K562 (cell line): ENCODE results near the gene HLA-DOA. TPM values are rescaled to one million over a fixed set of nuclear protein-coding genes. Genes with fewer than 3 reads are reported as not detected.

Experiments
- ATAC-seq: fragments of 200-7000 bp; cut with Tn5 transposase; 3 replicates; pipeline ENCODE4 v1.9.1; 2020; ENCODE audit warnings: moderate library complexity
- BruUV-seq: library from RNA; stranded (reverse); fragments of 400-500 nt; replicated peaks from 2 replicates; lab custom pipeline; 2021; lab: Mats Ljungman, UMichigan
- CTCF ChIA-PET: fragments of 300-600 bp; formaldehyde crosslinking; extraction: SDS; loops from one replicate; lab custom pipeline; 2021; ENCODE audit warnings: low intra/inter-chr PET ratio; lab: Yijun Ruan, JAX
- POLR2A ChIA-PET: fragments of 300-600, 350-650 bp; sonication (Branson Sonifier 250); formaldehyde crosslinking; extraction: SDS; loops from one replicate; lab custom pipeline; 2021; ENCODE audit warnings: antibody characterized with exemption, inconsistent platforms; lab: Yijun Ruan, JAX
- DNase-seq, 4 experiments: peaks; one replicate each; pipeline versions ENCODE4 v3.0.0 to v3.0.0-alpha.2; 2011 to 2018; ENCODE audit warnings: low spot score in 3 of 4, mixed read lengths in 3 of 4; ENCODE audit errors: extremely low read depth in 1 of 4
- FAIRE-seq: peaks from 2 replicates; lab custom pipeline; 2011; peaks lifted over from hg19 to GRCh38; lab: Jason Lieb, UNC
- H2AFZ ChIP-seq: 2 replicates; pipeline ENCODE4 v1.6.0; 2011; ENCODE audit warnings: low read depth, low read length, control low read depth, inconsistent platforms
- H3K27ac ChIP-seq: fragments of 200-600 bp; 3 replicates; pipeline ENCODE4 v1.8.0; 2011; ENCODE audit warnings: low read depth, mild to moderate bottlenecking, control low read depth, inconsistent platforms, low read length, moderate library complexity, mixed read lengths; ENCODE audit errors: extremely low read depth
- H3K27me3 ChIP-seq, 2 experiments: fragments of 300-600 bp in 1 of 2; 2 replicates in 1 of 2; 3 replicates in 1 of 2; pipeline versions ENCODE4 v1.6.0 to v1.8.0; 2011; ENCODE audit warnings: inconsistent platforms in 2 of 2, low read length in 2 of 2, mild to moderate bottlenecking in 1 of 2, mixed read lengths in 1 of 2, moderate library complexity in 1 of 2; ENCODE audit not compliant: control insufficient read depth in 2 of 2, insufficient read depth in 2 of 2
- H3K36me3 ChIP-seq: fragments of 300-600 bp; 3 replicates; pipeline ENCODE4 v1.8.0; 2011; ENCODE audit warnings: mild to moderate bottlenecking, low read length, inconsistent platforms; ENCODE audit not compliant: control insufficient read depth, insufficient read depth
- H3K4me1 ChIP-seq, 2 experiments: fragments of 200-600 bp in 1 of 2; replicated peaks in 1 of 2; 2 replicates in 1 of 2; 3 replicates in 1 of 2; pipeline versions ENCODE4 v1.5.1 to v1.8.0; 2011; ENCODE audit warnings: inconsistent platforms in 2 of 2, low read length in 2 of 2, mild to moderate bottlenecking in 1 of 2, mixed read lengths in 1 of 2, moderate library complexity in 1 of 2; ENCODE audit not compliant: control insufficient read depth in 2 of 2, insufficient read depth in 2 of 2
- H3K4me2 ChIP-seq: 2 replicates; pipeline ENCODE4 v1.6.1; 2011; ENCODE audit warnings: low read length, control low read depth, inconsistent platforms, mixed read lengths; ENCODE audit not compliant: insufficient read depth
- H3K4me3 ChIP-seq: fragments of 200-600 bp; sonication (generic), shearing (Covaris generic); 2 replicates; pipeline ENCODE4 v1.5.1; 2016; ENCODE audit warnings: control low read depth, inconsistent platforms
- H3K79me2 ChIP-seq: fragments of 200-600 bp; 3 replicates; pipeline ENCODE4 v1.8.0; 2011; ENCODE audit warnings: low read length, inconsistent platforms; ENCODE audit not compliant: control insufficient read depth, insufficient read depth
- H3K9ac ChIP-seq, 2 experiments: 2 replicates each; pipeline versions ENCODE4 v1.6.0 to v1.6.1; 2011; ENCODE audit warnings: low read depth in 2 of 2, low read length in 2 of 2, control low read depth in 1 of 2, inconsistent platforms in 1 of 2, mild to moderate bottlenecking in 1 of 2, mixed read lengths in 1 of 2; ENCODE audit not compliant: insufficient read depth in 1 of 2
- H3K9me1 ChIP-seq: one replicate; pipeline ENCODE4 v1.6.0; 2011; ENCODE audit warnings: inconsistent platforms, mild to moderate bottlenecking, low read length, moderate library complexity; ENCODE audit not compliant: control insufficient read depth, insufficient read depth
- H3K9me3 ChIP-seq: replicated peaks from 2 replicates; pipeline ENCODE4 v1.5.1; 2011; ENCODE audit warnings: low read depth, low read length, inconsistent platforms; ENCODE audit not compliant: control insufficient read depth, insufficient read depth
- H4K20me1 ChIP-seq: replicated peaks from 2 replicates; pipeline ENCODE4 v1.6.1; 2011; ENCODE audit warnings: low read length, inconsistent platforms, mixed read lengths; ENCODE audit not compliant: control insufficient read depth, insufficient read depth
- CBFA2T3 ChIP-seq: fragments of 450-650 bp; IDR thresholded peaks from 2 replicates; pipeline ENCODE4 v1.6.1; 2017
- GABPB2 ChIP-seq: fragments of 250-450 bp; sonication (Bioruptor Pico); conservative IDR thresholded peaks from 2 replicates; pipeline ENCODE4 v1.5.1; 2021; ENCODE audit warnings: mild to moderate bottlenecking
- HINFP ChIP-seq: fragments of 450-650 bp; conservative IDR thresholded peaks from 2 replicates; pipeline ENCODE4 v1.6.1; 2016; ENCODE audit warnings: missing genetic modification characterization, low read depth, mild to moderate bottlenecking, control low read depth, missing compliant biosample characterization
- MEF2D ChIP-seq: conservative IDR thresholded peaks from 2 replicates; pipeline ENCODE4 v1.6.1; 2016; ENCODE audit warnings: low read depth, missing genetic modification characterization, missing compliant biosample characterization
- MXI1 ChIP-seq: IDR thresholded peaks from 2 replicates; pipeline ENCODE4 v1.6.1; 2011; ENCODE audit warnings: low read depth, mild to moderate bottlenecking, improper control_type of control experiment, low read length
- PHB2 ChIP-seq: fragments of 450-650 bp; IDR thresholded peaks from 2 replicates; pipeline ENCODE4 v1.6.1; 2017; ENCODE audit warnings: low read depth
- SAFB2 ChIP-seq: fragments of 200-400 bp; formaldehyde crosslinking; IDR thresholded peaks from 2 replicates; pipeline ENCODE4 v1.6.1; 2018; ENCODE audit warnings: borderline replicate concordance, low read length, low read depth, moderate library complexity; ENCODE audit not compliant: severe bottlenecking
- SPI1 ChIP-seq: IDR thresholded peaks from 2 replicates; pipeline ENCODE4 v1.6.1; 2011; ENCODE audit warnings: low read depth, low read length, control low read depth, borderline replicate concordance
- TCFL5 ChIP-seq: fragments of 250-450 bp; sonication (Bioruptor Pico); conservative IDR thresholded peaks from 2 replicates; pipeline ENCODE4 v1.6.1; 2021; ENCODE audit warnings: mild to moderate bottlenecking, moderate library complexity, matching md5 sums
- TRIM28 ChIP-seq: fragments of 450-650 bp; IDR thresholded peaks from 2 replicates; pipeline ENCODE4 v1.6.1; 2017
- ZNF146 ChIP-seq: IDR thresholded peaks from one replicate; pipeline ENCODE4 v1.6.1; 2018; ENCODE audit warnings: missing compliant biosample characterization; ENCODE audit not compliant: unreplicated experiment
- ZNF175 ChIP-seq: fragments of 200-800 bp; sonication (Bioruptor generic); IDR thresholded peaks from 2 replicates; pipeline ENCODE4 v1.6.1; 2016; ENCODE audit warnings: low read depth, mild to moderate bottlenecking, missing genetic modification characterization, missing compliant biosample characterization
- ZNF785 ChIP-seq: fragments of 250-450 bp; sonication (Bioruptor Pico); IDR thresholded peaks from 2 replicates; pipeline ENCODE4 v1.4.0; 2020; ENCODE audit warnings: mild to moderate bottlenecking
- WGBS: fragments of 100-300 bp; shearing (Covaris generic); methylation state at CpG from one replicate; pipeline ENCODE4 v1.1.6; 2016; ENCODE audit warnings: low coverage, mixed read lengths; ENCODE audit not compliant: insufficient coverage; ENCODE audit errors: missing lambda C conversion rate; 5-methylcytosine and 5-hydroxymethylcytosine counted together
- in situ Hi-C: fragments of 300-500 bp; cut with MboI; formaldehyde crosslinking; loops from 4 replicates; pipeline ENCODE4 v1.15.0; 2018; ENCODE audit warnings: inconsistent platforms, mixed read lengths
- intact Hi-C: fragments of 100-400 bp; cut with micrococcal nuclease; formaldehyde crosslinking; loops from 2 replicates; pipeline ENCODE4 v1.14.2; 2022
- polyA plus RNA-seq, 8 experiments: library from polyadenylated mRNA; depleted of rRNA in 4 of 8; stranded (reverse) in 5 of 8; unstranded in 3 of 8; fragments of >200 nt; fragmentation: Nextera tagmentation in 2 of 8; fragmentation: Illumina TruSeq in 1 of 8; extraction: Ambion mirVana in 2 of 8; extraction: Trizol in 1 of 8; gene quantifications; 2 replicates each; pipeline versions ENCODE4 v1.2.1 to v1.2.3, GENCODE V29; 2011 to 2014; ENCODE audit warnings: inconsistent platforms in 1 of 8, missing spikeins in 1 of 8
- total RNA-seq, 7 experiments: library from RNA; depleted of rRNA in 6 of 7; stranded (reverse); fragments of >200 nt in 6 of 7; fragmentation: Illumina TruSeq in 2 of 7; extraction: Trizol in 2 of 7; gene quantifications; 2 replicates each; pipeline versions ENCODE4 v1.2.1 to v1.2.3, GENCODE V29; 2011 to 2021; ENCODE audit warnings: low replicate concordance in 1 of 7
- TF ChIP-seq, protein P1 (sequence below): fragments of 250-450 bp; sonication (Bioruptor Pico); IDR thresholded peaks from 2 replicates; pipeline ENCODE4 v1.4.0; 2020; ENCODE audit warnings: mild to moderate bottlenecking, moderate library complexity

HLA-DOA gene
- total and polyA plus RNA-seq, 9 of the 15 experiments (the other 6 are each of a cell fraction or from before 2014, with no cell fraction given) = 0.07 TPM; not detected in 8

- Histone ChIP-seq H3K27me3 (no peaks in the 10 kb centered on the region; a peak in 1 of 5 replicates), H3K9me1 (no peaks in the 10 kb centered on the region), H3K79me2 (no peaks in the 10 kb centered on the region), H3K4me3 (no peak overlapping the region), H2AFZ (no peak overlapping the region), H3K36me3 (no peaks in the 10 kb centered on the region), H3K9me3 (no peaks in the 10 kb centered on the region), H3K4me2 (no peak overlapping the region), H3K27ac (no peak overlapping the region), H3K4me1 (no peaks in the 10 kb centered on the region), H4K20me1 (no peaks in the 10 kb centered on the region), H3K9ac (no peak overlapping the region)
- CTCF ChIA-PET = no interaction called here
- intact Hi-C loops (no loop called here), in situ Hi-C loops (no loop called here)
- no peak for FAIRE-seq
- POLR2A ChIA-PET = no interaction called here
- BruUV-seq = no TSS peak
- no peak for ATAC-seq
- DNase-seq = peak in 1 of 4 experiments; percentile 18
- WGBS = 9% methylated on average over 1 of the region's 1 CpG
- TF ChIP-seq ZNF785 (CRISPR knock-in tag) = no peak
- TF ChIP-seq HINFP (tag) = no peak
- no peak for TF ChIP-seq TRIM28
- no peak for TF ChIP-seq GABPB2
- no peak for TF ChIP-seq TCFL5
- TF ChIP-seq, protein P1, sequence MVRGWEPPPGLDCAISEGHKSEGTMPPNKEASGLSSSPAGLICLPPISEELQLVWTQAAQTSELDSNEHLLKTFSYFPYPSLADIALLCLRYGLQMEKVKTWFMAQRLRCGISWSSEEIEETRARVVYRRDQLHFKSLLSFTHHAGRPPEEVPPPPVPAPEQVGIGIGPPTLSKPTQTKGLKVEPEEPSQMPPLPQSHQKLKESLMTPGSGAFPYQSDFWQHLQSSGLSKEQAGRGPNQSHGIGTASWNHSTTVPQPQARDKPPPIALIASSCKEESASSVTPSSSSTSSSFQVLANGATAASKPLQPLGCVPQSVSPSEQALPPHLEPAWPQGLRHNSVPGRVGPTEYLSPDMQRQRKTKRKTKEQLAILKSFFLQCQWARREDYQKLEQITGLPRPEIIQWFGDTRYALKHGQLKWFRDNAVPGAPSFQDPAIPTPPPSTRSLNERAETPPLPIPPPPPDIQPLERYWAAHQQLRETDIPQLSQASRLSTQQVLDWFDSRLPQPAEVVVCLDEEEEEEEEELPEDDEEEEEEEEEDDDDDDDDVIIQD (CRISPR knock-in tag) = no peak
- no peak for TF ChIP-seq PHB2
- TF ChIP-seq ZNF175 = no peak
- TF ChIP-seq SAFB2 = no peak
- TF ChIP-seq SPI1 = peak; percentile 69; the same call in 1 of the 2 replicates
- no peak for TF ChIP-seq MEF2D (tag)
- TF ChIP-seq MXI1 = no peak
- TF ChIP-seq CBFA2T3 = peak; percentile 69
- TF ChIP-seq ZNF146 (CRISPR knock-in tag) = no peak
Measured at GRCh38 chr6:33028220-33028849, 18.9 kb upstream of the HLA-DOA start.
